ENCODE data around the gene CYS1.

Gene CYS1

DNA sequence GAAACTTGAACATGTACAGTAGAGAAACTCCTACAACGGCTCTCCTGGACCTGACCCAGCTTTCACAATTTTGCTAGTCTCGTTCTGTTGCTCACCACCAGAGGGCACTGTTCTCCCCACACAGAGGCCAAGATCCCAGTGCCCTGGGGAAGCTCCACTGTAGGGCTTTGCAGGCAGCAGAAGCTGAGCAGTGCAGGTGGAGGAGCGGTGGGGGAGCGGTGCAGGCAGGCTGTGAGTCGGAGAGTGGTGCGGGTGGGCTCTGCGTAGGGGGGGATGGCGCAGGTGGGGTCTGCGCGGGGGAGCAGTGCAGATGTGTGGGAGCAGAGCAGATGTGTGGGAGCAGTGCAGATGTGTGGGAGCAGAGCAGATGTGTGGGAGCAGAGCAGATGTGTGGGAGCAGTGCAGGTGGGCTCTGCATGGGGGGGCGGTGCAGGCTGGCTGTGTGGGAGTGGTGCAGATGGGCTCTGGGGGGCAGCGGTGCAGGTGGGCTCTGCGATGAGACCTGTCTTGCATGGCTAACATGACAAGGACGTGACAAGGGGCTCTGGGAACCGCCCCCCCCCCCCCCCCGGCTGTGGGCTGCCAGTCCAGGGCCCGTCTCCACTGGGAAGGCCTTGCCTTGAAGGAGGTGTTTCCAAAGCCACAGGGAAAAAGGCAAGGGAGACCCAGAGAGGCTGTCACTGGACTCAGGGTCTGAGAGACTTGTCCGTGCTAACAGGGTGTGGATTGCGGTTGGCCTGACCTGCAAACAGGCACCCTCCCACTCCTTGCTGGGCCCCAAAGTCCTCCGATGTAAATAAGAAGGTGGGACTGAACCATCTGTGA lies 7.3 kb downstream of the CYS1 start:
- DNase-seq (peak; percentile 75), ATAC-seq (peak; percentile 84)

DNA sequence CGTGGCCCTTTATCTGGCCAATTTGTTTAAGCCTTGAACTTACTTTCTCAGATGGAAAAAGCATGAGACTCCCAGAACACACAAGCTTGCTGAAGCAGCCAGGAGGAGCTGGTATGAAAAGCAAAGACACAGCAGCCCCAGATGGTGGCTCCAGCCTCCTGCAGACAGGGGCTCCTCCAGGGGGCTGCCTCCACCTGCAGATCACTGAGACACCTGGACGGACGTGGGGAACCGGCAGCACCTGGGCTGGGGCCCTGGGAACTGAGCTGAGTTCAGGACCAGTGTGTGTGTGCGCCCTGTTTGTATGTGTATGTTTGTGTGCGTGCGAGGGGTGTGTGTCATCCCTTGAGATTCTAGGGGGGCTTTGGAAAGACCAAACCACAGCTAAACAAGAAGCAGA lies 8.6 kb downstream of the CYS1 start:
- DNase-seq (no peak), ATAC-seq (no peak)

DNA sequence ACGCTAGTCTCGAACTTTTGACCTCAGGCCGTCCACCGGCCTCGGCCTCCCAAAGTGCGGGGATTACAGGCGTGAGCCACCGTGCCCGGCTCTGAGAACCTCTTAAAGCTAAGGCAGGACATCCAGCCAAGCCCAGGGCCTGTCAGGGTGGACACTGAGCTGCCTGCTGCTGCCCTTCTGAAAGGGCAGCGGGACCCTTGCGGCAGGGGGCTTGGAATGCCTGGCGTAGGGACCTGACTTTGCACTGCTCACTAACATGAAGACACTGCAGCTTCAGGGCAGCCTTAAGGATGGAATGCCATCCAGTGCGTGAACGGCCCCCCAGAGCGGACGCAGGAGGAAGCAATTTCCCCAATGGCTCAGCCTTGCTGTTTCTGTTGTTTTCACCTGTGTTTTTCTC lies 9.0 kb downstream of the CYS1 start:
- ATAC-seq (no peak), DNase-seq (no peak)

DNA sequence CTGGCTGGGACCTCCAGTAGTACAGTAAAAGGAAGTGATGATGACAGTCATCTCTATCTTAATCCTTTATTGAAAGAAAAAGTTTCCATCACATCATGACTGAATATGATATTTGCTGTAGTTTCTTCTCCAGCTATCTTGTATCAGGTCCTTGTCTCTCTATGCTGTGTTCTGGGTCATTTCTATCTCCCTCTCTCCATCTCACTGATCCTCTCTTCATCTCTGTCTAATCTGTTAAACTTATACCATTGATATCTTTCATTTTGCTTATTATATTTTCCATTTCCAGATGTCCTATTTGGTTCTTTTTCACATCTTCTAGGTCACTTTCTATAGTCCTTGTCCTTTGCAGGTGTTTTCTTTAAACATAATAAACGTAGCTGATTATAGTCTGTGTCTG lies 12.3 kb downstream of the CYS1 start:
- ATAC-seq = no peak
- DNase-seq = no peak

DNA sequence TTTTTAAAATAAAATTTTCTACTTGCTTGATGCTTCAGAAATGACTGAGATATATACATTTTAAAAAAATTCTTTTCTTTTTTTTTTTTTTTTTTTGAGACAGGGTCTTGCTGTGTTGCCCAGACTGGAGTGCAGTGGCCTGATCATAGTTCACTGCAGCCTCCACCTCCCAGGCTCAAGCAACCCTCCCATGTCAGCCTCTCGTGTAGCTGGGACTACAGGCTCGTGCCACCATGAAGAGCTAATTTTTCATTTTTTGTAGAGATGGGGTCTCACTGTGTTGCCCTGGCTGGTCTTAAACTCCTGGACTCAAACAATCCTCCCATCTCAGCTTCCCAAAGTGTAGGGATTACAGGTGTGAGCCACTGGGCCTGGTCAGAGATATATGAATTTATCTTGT lies 12.9 kb downstream of the CYS1 start:
- no peak for DNase-seq

DNA sequence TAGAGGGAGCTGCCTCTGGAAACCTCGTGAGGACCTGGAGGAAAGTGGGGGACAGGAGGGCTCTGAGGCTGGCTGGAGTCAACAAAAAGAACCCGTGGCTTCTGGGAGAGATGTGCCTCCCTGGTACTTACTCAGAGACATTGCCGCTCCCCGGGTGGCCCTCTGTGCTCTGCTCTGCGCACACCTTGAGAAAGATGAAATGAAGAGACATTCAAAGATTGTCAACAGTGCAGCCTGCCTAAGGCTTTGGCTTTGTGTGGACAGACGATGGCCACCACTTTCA lies 14.5 kb downstream of the CYS1 start:
- no peak for DNase-seq
- no peak for ATAC-seq

More for the DNA sequence above, 12.9 kb downstream of the CYS1 start:
- ATAC-seq = no peak

DNA sequence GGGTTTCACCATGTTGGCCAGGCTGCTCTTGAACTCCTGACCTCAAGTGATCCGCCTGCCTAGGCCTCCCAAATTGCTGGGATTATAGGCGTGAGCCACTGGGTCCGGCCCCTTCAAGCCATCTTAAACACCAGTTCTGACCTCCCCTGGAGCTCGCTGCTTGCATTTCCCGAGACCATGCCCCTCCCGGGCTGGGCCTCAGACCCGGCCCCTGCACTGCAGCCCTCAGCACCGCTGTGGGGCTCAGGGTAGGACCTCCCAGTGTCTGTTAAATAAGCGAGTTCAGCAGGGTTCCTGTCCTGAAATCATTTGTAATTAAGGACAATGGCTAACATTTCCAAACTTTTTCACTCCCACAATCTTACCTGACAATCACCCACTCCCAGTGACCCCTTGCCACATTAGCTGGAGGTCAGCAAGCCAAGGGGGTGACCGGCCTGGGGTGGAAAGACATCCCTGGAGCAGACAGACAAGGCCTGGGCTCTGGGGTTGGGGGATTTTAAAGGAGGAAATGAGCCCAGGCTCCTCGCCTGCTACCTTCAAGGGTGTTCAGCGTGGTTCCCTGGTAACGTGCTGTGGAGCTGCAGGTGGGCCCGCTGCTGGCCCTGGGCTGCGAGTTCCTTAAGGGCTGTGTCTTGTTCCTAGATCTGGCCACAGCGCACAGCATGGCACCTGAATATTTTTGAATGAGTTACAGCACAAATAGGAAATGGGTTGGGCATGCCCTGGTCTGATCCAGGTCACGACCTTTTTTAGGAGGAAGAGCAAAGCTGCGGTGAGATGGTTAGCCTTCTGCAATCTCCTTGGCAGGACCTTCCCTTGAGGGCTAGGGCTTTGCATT lies 15.1 kb downstream of the CYS1 start:
- ATAC-seq (no peak), DNase-seq (no peak)

DNA sequence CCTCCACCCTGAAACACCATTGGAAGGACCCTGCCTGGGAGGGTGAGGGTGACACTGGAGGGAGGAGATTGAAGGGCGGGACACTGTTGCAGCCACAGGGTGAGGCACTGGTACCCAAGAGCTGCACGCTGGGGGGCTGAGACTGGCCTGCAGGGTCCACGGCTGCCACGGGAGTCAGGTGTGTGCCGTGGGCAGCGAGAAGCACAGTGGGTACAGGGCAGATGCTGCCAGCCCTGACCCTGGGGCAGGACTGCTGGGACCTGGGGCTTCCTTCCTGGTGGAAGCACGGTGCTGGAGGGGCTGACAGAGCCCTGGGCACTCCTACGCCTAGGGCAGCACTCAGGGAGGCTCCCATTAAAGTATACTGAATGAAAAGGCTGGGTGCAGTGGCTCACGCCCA lies 16.6 kb downstream of the CYS1 start:
- no peak for DNase-seq
- no peak for ATAC-seq

DNA sequence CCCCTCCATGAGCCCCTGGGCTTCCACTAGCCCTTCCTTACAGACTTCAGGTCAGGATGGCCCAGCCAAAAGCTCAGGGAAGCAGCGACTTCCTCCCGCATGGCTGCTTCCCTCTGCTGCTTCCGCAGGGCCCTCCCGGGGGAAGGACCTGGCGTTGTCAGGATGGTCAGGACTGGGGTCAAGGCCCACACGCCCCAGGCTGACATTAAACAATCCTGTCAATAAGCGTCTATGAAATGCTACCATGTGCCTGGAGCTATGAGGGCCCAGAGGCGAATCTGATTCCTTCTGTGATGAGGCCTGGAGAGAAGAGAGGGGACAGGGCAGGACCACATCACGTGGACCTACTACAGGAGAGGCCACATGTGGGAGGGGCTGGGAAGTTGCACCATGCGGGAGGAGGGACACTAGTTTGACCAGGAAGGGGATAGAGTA lies 17.3 kb downstream of the CYS1 start:
- DNase-seq = no peak
- ATAC-seq = no peak

DNA sequence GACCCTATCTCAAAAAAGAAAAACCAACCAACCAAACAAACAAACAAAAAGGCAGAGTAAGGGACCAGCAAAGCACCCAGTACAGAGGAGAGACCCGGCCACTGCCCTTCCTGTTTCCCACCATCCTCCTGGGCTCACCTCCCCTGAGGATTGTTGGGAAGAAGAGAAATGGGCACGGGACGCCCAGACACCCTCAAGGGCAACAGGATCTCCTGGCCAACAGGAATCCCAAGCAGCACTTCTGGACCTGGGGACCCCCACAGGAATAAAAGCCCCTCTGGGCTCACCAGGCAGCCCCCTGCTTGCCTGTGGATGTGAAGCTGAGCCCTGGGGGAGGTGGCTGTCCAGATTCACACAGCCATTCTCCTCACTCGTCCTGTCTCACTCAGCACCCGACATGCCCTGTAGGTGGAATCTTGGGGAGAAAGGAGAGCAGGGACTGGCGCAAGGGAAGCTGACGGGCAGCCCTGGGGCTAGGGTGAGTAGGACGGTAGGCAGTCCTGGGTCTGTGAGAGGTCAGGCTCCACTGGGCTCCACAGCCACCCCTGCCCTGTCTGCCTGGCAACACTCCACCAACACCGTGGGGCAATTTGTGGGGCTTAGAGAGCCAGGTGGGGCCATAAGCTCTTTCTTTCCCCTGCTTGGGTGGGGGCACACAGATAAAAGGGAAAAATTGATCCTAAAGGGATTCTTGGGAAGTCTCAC lies 18.8 kb downstream of the CYS1 start:
- no peak for DNase-seq
- no peak for ATAC-seq

DNA sequence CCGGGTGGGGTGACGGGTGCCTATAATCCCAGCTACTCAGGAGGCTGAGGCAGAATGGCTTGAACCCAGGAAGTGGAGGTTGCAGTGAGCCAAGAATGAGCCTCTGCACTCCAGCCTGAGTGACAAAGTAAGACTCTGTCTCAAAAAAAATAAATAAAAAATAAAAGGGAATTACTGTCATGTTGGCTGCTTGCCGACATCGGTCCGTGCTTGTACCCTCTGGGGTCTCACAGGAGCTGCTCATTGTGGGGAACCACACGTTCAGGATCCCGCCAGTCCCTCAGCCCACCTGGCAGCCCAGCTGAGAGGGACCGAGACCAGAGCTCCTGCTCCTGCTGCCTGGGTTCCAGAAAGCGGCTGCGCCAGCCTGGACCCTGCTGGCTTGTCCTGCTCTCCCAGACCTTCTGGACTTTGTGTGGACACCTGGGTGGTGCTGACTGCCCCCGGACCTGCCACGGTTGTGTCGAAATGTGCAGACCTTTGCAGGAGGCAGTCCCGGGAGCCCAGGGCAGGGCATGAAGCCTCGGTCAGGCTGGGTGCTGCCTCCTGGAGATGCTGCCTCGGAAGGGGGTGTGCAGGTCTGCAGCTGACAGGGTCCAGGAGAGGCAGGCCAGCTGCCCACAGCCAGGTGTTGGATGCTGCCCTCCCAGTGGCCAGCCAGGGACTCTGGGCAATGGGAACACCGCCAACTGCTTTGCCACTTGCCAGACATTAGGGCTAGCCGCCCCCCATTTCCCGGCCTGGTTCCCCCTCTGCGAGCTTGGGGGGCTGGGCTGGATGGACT lies 20.5 kb downstream of the CYS1 start:
- ATAC-seq = no peak

DNA sequence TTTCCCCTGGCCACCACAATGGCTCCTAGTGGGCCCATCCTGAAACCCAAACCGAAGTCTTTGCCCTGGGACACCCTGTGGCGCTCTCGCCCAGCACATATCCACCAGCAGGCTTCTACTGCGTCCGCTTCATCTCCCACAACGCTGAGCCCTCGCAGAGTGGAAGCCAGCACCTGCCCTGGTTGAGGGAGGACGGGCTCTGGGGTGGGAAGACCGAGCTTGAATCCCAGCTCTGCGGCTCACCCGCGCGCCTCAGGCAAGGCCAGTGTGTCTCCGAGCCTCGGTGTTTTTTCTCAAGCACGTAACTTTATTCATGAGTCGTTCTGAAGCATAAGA lies 21.2 kb downstream of the CYS1 start:
- ATAC-seq (no peak), DNase-seq (no peak)

More for the DNA sequence above, 20.5 kb downstream of the CYS1 start:
- no peak for DNase-seq

DNA sequence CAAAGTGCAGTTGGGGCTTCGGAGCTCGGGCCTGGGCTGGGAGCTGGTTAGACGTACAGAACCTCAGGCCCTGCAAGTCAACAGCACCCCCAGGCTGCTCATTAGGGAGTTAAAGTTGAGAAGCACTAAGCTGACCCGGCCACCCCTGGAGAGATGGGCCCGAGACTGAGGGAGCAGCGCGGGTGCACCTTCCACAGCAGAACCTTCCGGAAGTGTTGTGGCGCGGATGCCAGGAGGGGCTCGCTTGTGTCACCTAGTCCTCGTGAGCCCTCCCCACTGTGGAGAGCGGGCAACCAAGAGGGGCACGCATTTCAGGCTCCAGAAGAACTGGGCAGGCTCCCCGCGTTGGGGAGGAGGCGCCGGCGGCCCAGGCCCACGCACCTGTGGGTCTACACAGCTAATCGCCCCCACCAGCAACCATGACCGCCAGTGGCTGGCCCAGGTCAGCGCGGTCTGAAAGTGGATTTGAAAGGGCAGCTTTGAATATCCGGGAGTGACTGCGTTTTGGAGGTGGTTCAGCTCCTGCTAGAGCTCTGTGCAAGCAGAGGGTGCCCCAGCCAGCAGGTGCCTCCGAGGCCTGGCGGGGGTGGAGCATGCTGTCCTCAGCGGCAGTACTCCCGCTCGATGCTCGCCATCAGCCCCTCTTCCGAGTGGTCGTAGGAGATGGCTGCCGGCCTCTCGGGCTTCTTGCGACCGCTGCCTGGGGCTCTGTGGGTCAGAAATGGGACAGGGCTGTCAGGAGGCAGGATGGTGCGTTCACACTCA lies 21.8 kb downstream of the CYS1 start:
- ATAC-seq (no peak), DNase-seq (no peak)

DNA sequence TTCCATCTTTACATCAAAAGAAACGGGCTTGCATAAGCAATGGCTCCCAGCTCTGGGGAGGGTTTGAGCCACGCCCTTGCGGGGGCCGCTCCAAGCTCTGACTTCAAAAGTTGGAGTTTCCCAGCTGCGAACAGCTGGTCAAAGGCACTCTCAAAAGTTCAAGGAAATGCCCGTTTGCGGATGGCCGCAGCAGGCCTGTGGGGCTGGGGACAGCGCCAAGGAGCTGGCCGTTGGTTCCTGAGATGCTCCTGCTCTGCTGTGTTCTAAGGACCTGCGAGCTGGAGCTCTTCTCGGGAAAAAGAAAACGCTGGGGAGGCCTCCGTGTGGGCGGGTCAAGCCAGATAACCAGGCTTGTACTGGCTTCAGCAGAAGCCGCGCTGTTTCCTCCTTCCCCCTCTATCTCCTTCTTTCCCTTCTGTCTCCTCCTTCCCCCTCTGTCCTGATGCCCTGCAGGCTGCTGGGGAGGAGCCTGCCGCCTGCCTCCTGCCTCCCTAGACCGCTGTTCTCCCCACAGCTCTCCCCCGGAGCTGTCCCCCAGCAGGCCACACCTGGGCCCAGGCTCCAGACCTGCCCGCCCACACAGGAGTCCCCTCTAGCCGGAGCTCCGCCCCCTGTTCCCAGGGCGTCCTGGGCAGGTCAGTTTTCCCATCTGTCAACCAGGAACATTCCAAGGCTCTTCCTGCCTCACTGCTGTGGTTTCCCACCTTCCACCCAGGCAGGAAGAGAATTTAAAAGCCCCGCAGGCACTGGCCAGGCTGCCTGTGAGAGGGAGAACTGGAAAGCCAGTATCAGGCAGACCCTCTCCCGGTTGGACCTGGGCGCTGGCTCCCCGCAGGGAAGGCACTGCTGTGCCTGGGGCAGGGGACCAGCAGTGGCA lies 22.7 kb downstream of the CYS1 start:
- peak; percentile 39 for DNase-seq
- peak; percentile 28 for ATAC-seq

DNA sequence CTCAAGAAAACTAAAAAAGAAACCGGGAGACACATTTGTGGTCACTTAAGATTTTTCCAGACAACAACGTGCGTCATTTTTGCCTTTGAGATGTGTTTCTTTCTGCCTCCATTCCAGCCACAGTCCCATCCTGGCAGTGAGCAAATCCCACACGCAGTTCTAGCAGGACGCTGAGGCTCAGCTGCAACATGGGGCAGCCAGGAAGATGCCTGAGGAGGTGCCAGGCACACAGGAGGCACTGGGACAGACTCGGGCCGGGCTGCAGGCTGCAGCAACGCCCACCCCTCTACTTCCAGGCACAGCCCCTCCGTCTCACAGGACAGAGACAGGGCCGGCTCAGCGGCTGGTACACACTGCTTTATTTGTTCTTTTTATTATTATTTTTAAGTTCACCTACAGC lies 23.8 kb downstream of the CYS1 start:
- ATAC-seq (no peak), DNase-seq (no peak)

DNA sequence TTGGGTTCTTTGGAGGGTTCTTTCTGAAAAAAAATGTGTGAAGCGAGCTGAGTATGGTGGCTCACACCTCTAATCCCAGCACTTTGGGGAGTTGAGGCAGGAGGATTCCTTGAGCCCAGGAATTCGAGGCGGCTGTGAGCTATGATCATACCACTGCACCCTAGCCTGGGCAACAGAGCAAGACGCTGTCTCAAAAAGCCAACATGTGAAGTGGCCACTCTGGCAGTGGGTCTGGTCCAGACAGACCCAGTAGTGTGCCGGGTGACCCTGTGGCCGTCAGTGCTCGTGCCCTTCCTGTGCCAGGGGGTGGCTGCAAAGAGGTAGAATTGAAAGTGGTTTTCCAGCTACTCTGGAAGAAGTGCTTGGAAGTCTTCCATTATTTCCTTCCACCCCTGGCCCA lies 25.2 kb downstream of the CYS1 start:
- ATAC-seq (no peak), DNase-seq (no peak)

DNA sequence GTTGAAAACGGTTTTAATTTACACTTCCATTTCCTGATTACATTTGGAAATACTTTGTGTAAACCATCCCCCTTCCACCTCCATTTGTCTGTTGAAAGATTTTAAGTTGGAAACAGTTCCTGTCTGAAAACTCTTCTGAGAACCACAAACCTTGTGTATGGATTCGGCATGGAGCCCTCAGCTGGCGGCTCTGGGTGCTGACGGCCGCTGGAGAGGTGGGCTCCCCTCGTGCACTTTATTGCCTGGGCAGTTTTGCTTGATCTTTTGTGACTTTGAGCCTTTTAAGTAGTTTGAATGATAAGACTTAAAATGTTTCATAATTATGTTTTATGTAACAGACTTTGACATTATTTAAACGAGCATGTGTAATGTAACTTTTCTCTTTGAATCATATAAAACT lies 25.8 kb downstream of the CYS1 start:
- no peak for ATAC-seq
- no peak for DNase-seq

DNA sequence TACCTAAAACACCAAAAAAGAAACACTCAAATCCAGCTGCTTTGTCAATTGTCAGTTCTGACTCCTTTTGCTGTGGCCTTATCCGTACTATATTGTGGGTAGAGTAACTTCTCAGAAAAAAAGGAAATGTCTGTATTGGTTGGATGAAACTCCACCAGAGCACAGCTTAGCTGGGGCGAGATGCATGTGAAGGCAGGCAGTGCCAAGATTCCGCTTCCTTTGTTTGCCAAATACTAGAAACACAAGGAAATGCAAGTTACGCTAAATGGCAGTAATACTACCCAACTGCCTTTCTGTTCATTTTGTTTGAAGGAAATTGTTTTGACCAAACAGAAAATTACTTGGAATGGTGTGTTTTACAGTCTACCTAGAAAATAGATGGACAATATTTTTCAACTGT lies 26.9 kb downstream of the CYS1 start:
- ATAC-seq (no peak), DNase-seq (no peak)

DNA sequence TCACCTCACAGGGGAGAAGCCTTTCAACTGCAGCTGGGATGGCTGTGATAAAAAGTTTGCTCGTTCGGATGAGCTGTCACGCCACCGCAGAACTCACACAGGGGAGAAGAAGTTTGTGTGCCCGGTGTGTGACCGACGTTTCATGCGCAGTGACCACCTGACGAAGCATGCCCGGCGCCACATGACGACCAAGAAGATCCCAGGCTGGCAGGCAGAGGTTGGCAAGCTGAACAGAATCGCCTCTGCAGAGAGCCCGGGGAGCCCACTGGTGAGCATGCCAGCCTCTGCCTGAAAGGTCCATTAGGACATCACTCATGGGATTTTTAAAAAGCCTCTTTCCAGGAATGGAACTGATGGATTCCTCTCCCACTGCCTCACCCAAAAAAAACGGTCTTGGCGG lies 28.0 kb downstream of the CYS1 start:
- ATAC-seq (no peak), DNase-seq (no peak)

DNA sequence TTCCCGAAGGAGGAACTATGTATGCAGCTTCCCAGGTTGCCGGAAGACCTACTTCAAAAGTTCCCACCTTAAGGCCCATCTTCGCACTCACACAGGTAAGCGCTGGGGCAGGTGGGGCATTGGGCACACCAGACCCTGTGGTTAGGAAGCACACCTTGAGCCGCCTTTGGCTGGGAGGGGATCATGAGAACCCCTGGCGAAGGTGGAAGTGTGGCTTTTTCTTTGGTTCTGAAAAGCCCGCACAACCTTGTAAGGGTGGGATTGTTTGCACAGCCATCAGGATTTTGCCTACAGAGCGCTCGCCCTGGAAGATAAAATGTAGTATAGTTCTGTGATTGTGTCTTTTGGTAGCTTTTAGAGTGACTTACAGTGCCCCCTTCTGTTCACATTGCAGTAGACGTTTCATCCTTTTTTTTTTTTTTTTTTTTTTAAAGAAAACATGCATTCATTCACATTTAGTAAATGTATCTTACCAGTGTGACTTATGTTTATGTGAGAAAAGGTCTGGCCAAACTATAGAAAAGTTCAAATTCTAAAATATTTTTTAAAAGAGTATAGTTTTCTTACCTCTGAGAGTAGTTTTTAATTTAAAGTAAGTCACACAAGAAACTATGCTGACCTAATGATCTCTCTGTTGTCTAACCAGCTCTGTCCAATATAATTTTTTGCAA lies 31.6 kb downstream of the CYS1 start:
- ATAC-seq (no peak), DNase-seq (no peak)
